Trophoblast cell (in vitro differentiated cells and primary cell): Measurements from ENCODE around the gene PLPPR3.

Experiments
- DNase-seq, 2 donors: peaks; one replicate each; pipeline ENCODE4 v3.0.0-alpha.2; 2016
- H2AFZ ChIP-seq: 2 replicates; pipeline ENCODE4 v1.6.1; 2013; ENCODE audit warnings: low read length, moderate library complexity, mild to moderate bottlenecking; ENCODE audit not compliant: insufficient read depth, poor library complexity
- H2AK5ac ChIP-seq: 2 replicates; pipeline ENCODE4 v1.6.1; 2013; ENCODE audit warnings: mild to moderate bottlenecking, low read length
- H2BK120ac ChIP-seq: 2 replicates; pipeline ENCODE4 v1.6.1; 2013; ENCODE audit warnings: low read length, mild to moderate bottlenecking, moderate library complexity; ENCODE audit not compliant: insufficient read depth, poor library complexity
- H2BK12ac ChIP-seq: 2 replicates; pipeline ENCODE4 v1.6.1; 2013; ENCODE audit warnings: mild to moderate bottlenecking, low read length, moderate library complexity
- H2BK5ac ChIP-seq: 2 replicates; pipeline ENCODE4 v1.6.1; 2013; ENCODE audit warnings: low read length, low read depth, moderate library complexity, mild to moderate bottlenecking; ENCODE audit not compliant: poor library complexity
- H3K14ac ChIP-seq: 2 replicates; pipeline ENCODE4 v1.6.1; 2013; ENCODE audit warnings: mild to moderate bottlenecking, low read length
- H3K18ac ChIP-seq: 2 replicates; pipeline ENCODE4 v1.6.1; 2013; ENCODE audit warnings: mild to moderate bottlenecking, low read length
- H3K23ac ChIP-seq: 2 replicates; pipeline ENCODE4 v1.6.1; 2013; ENCODE audit warnings: low read length
- H3K27ac ChIP-seq: 2 replicates; pipeline ENCODE4 v1.5.1; 2013; ENCODE audit warnings: low read depth, mild to moderate bottlenecking, inconsistent platforms, low read length, moderate library complexity
- H3K27me3 ChIP-seq: 2 replicates; pipeline ENCODE4 v1.6.1; 2013; ENCODE audit warnings: inconsistent platforms, mild to moderate bottlenecking, low read length, moderate library complexity; ENCODE audit not compliant: insufficient read depth
- H3K36me3 ChIP-seq, 2 experiments: 1 replicate in 1 of 2; 2 replicates in 1 of 2; pipeline ENCODE4 v1.6.1; 2013; ENCODE audit warnings: low read length in 2 of 2, mild to moderate bottlenecking in 2 of 2, moderate library complexity in 1 of 2; ENCODE audit not compliant: insufficient read depth in 2 of 2, control insufficient read depth in 1 of 2
- H3K4ac ChIP-seq: 2 replicates; pipeline ENCODE4 v1.6.1; 2013; ENCODE audit warnings: low read depth, mild to moderate bottlenecking, low read length, moderate library complexity
- H3K4me1 ChIP-seq, 2 experiments: 1 replicate in 1 of 2; 2 replicates in 1 of 2; pipeline ENCODE4 v1.6.1; 2013; ENCODE audit warnings: low read length in 2 of 2, mild to moderate bottlenecking in 2 of 2, moderate library complexity in 1 of 2; ENCODE audit not compliant: insufficient read depth in 2 of 2, control insufficient read depth in 1 of 2
- H3K4me2 ChIP-seq: 2 replicates; pipeline ENCODE4 v1.6.1; 2013; ENCODE audit warnings: inconsistent platforms, mild to moderate bottlenecking, low read length, moderate library complexity
- H3K4me3 ChIP-seq: 2 replicates; pipeline ENCODE4 v1.5.1; 2013; ENCODE audit warnings: mild to moderate bottlenecking, low read depth, low read length, inconsistent platforms
- H3K79me1 ChIP-seq: one replicate; pipeline ENCODE4 v1.6.1; 2013; ENCODE audit warnings: low read length
- H3K79me2 ChIP-seq: 2 replicates; pipeline ENCODE4 v1.6.1; 2013; ENCODE audit warnings: low read length, mild to moderate bottlenecking; ENCODE audit not compliant: control insufficient read depth, insufficient read depth, poor library complexity
- H3K9ac ChIP-seq: 2 replicates; pipeline ENCODE4 v1.6.1; 2013; ENCODE audit warnings: mild to moderate bottlenecking, low read length
- H3K9me3 ChIP-seq: 2 replicates; pipeline ENCODE4 v1.6.1; 2013; ENCODE audit warnings: low read depth, mild to moderate bottlenecking, control low read depth, inconsistent platforms, low read length; ENCODE audit not compliant: insufficient read depth
- H4K12ac ChIP-seq: 2 replicates; pipeline ENCODE4 v1.6.1; 2013; ENCODE audit warnings: low read depth, mild to moderate bottlenecking, low read length, moderate library complexity
- H4K8ac ChIP-seq: 2 replicates; pipeline ENCODE4 v1.6.1; 2013; ENCODE audit warnings: low read depth, mild to moderate bottlenecking, low read length, moderate library complexity
- H4K91ac ChIP-seq: one replicate; pipeline ENCODE4 v1.6.1; 2013; ENCODE audit warnings: low read depth, mild to moderate bottlenecking, low read length, moderate library complexity
- WGBS: extraction: QIAGEN DNeasy Blood & Tissue Kit; methylation state at CpG from one replicate; pipeline ENCODE4 v1.1.7; 2013; ENCODE audit warnings: missing lambda C conversion rate; ENCODE audit not compliant: insufficient read length, insufficient coverage; ENCODE audit errors: extremely low coverage; 5-methylcytosine and 5-hydroxymethylcytosine counted together

PLPPR3 gene

GRCh38 chr19:796692-797527 lies 24.8 kb downstream of the PLPPR3 start, which contains the start of gene PTBP1:
Gene PTBP1, plus strand, starts transcription at chr19:797452. Its CDS starts 46 bp downstream, at chr19:797498.
- no peaks in the 10 kb centered on the region for H3K27me3 ChIP-seq
- peak within 1 kb of the TSS; percentile 81 for H2BK120ac ChIP-seq
- no peak within 1 kb of the TSS for H3K23ac ChIP-seq
- H3K4ac ChIP-seq: peak within 1 kb of the TSS; percentile 100
- H2BK5ac ChIP-seq: peak within 1 kb of the TSS; percentile 90
- WGBS: no CpG with 5 or more reads among the region's 83 CpGs
- H3K9ac ChIP-seq: peak within 1 kb of the TSS; percentile 98
- H3K79me1 ChIP-seq: peaks cover 26% of the 10 kb centered on the region
- peaks cover 28 to 30% of the 10 kb centered on the region in 2 experiments for H3K4me1 ChIP-seq
- H3K14ac ChIP-seq: peak within 1 kb of the TSS; percentile 93
- peak within 1 kb of the TSS; percentile 77 for H2AFZ ChIP-seq
- peak within 1 kb of the TSS; percentile 91 for H3K4me2 ChIP-seq
- peak within 1 kb of the TSS; percentile 98 for H3K4me3 ChIP-seq
- H3K18ac ChIP-seq: peak within 1 kb of the TSS; percentile 79
- peak; percentile 100 for DNase-seq
- peak within 1 kb of the TSS; percentile 94 for H4K8ac ChIP-seq
- peak within 1 kb of the TSS; percentile 98 for H4K12ac ChIP-seq
- H3K36me3 ChIP-seq: peaks cover 30 to 32% of the 10 kb centered on the region in 2 experiments
- peak within 1 kb of the TSS; percentile 98 for H3K27ac ChIP-seq
- H3K79me2 ChIP-seq: peaks cover 39% of the 10 kb centered on the region
- peak within 1 kb of the TSS; percentile 86 for H2AK5ac ChIP-seq
- H4K91ac ChIP-seq: peak within 1 kb of the TSS; percentile 98
- H2BK12ac ChIP-seq: no peak within 1 kb of the TSS
- H3K9me3 ChIP-seq: no peaks in the 10 kb centered on the region

- H3K36me3 ChIP-seq: peaks cover 20 to 23% of the 10 kb centered on the region in 2 experiments
These were observed 25.8 kb downstream of the PLPPR3 start for GRCh38 chr19:795691-796581.

GRCh38 chr19:795073-795611 lies 26.6 kb downstream of the PLPPR3 start:
- Histone ChIP-seq H2BK120ac (no peak overlapping the region), H3K18ac (no peak overlapping the region)
- no CpG with 5 or more reads among the region's 28 CpGs for WGBS

More at GRCh38 chr19:795691-796581, 25.8 kb downstream of the PLPPR3 start:
- Histone ChIP-seq H4K8ac (peak overlapping the region; percentile 94), H3K9ac (no peak overlapping the region), H2BK12ac (peak overlapping the region; percentile 68), H2AFZ (peak overlapping the region; percentile 77), H2BK120ac (peak overlapping the region; percentile 81), H4K91ac (peak overlapping the region; percentile 98), H2BK5ac (no peak overlapping the region), H3K4ac (peak overlapping the region; percentile 86), H3K79me1 (peaks cover 27% of the 10 kb centered on the region), H2AK5ac (peak overlapping the region; percentile 46), H4K12ac (peak overlapping the region; percentile 98), H3K4me2 (peak overlapping the region; percentile 87), H3K14ac (peak overlapping the region; percentile 86), H3K27me3 (no peaks in the 10 kb centered on the region), H3K27ac (no peak overlapping the region), H3K23ac (no peak overlapping the region), H3K4me1 (peaks cover 20 to 23% of the 10 kb centered on the region in 2 experiments), H3K4me3 (no peak overlapping the region), H3K79me2 (peaks cover 29% of the 10 kb centered on the region), H3K18ac (peak overlapping the region; percentile 55), H3K9me3 (no peaks in the 10 kb centered on the region)
- DNase-seq: no peak
- WGBS: no CpG with 5 or more reads among the region's 39 CpGs

GRCh38 chr19:793806-794205 lies 27.9 kb downstream of the PLPPR3 start:
- H2BK120ac ChIP-seq: no peak overlapping the region
- H3K27ac ChIP-seq: no peak overlapping the region
- no peak overlapping the region for H3K4me3 ChIP-seq
- H4K91ac ChIP-seq: no peak overlapping the region
- H3K14ac ChIP-seq: no peak overlapping the region
- no peak for DNase-seq
- no peak overlapping the region for H3K9ac ChIP-seq
- H3K4me2 ChIP-seq: no peak overlapping the region
- H2BK12ac ChIP-seq: peak overlapping the region; percentile 68
- H3K27me3 ChIP-seq: no peaks in the 10 kb centered on the region
- H2AK5ac ChIP-seq: no peak overlapping the region
- no peaks in the 10 kb centered on the region for H3K9me3 ChIP-seq
- H2BK5ac ChIP-seq: no peak overlapping the region
- H3K23ac ChIP-seq: no peak overlapping the region
- H4K8ac ChIP-seq: no peak overlapping the region
- H3K36me3 ChIP-seq: peaks cover 4 to 7% of the 10 kb centered on the region in 2 experiments
- H3K79me1 ChIP-seq: peaks cover 31% of the 10 kb centered on the region
- WGBS: no CpG with 5 or more reads among the region's 12 CpGs
- H3K79me2 ChIP-seq: peaks cover 13% of the 10 kb centered on the region
- H3K4ac ChIP-seq: no peak overlapping the region
- H3K18ac ChIP-seq: no peak overlapping the region
- H4K12ac ChIP-seq: no peak overlapping the region
- no peak overlapping the region for H2AFZ ChIP-seq
- H3K4me1 ChIP-seq: peaks cover 12 to 19% of the 10 kb centered on the region in 2 experiments

More at GRCh38 chr19:795073-795611, 26.6 kb downstream of the PLPPR3 start:
- no peak overlapping the region for H4K91ac ChIP-seq
- no peak overlapping the region for H3K14ac ChIP-seq
- H2BK12ac ChIP-seq: peak overlapping the region; percentile 42
- no peak overlapping the region for H3K27ac ChIP-seq
- no peak overlapping the region for H3K4ac ChIP-seq
- H2BK5ac ChIP-seq: no peak overlapping the region
- peaks cover 14 to 16% of the 10 kb centered on the region in 2 experiments for H3K36me3 ChIP-seq
- no peak for DNase-seq
- H4K12ac ChIP-seq: no peak overlapping the region
- no peak overlapping the region for H4K8ac ChIP-seq
- peaks cover 23% of the 10 kb centered on the region for H3K79me2 ChIP-seq
- no peak overlapping the region for H3K4me2 ChIP-seq
- H3K9ac ChIP-seq: no peak overlapping the region
- peaks cover 28% of the 10 kb centered on the region for H3K79me1 ChIP-seq
- H3K27me3 ChIP-seq: no peaks in the 10 kb centered on the region
- H3K4me3 ChIP-seq: no peak overlapping the region
- H3K23ac ChIP-seq: no peak overlapping the region
- H2AFZ ChIP-seq: no peak overlapping the region
- no peaks in the 10 kb centered on the region for H3K9me3 ChIP-seq
- H3K4me1 ChIP-seq: peaks cover 13 to 17% of the 10 kb centered on the region in 2 experiments
- peak overlapping the region; percentile 35 for H2AK5ac ChIP-seq
